Tibial nerve (tissue), 4 donors: ENCODE measurements around the gene THPO.

Experiments used
- EP300 ChIP-seq, 2 donors: sonication (generic); formaldehyde crosslinking; IDR thresholded peaks; one replicate each; pipeline ENCODE4 v1.6.1; 2017; ENCODE audit warnings: antibody characterized with exemption in 2 of 2, mild to moderate bottlenecking in 1 of 2
- TF ChIP-seq, protein P1 (sequence below), 5 experiments: fragments of 200-600 bp in 3 of 5; fragments of 450-650 bp in 2 of 5; sonication (generic) in 3 of 5; IDR thresholded peaks; one replicate each; pipeline ENCODE4 v1.5.1; 2016 to 2019; ENCODE audit warnings: antibody characterized with exemption in 5 of 5, mild to moderate bottlenecking in 3 of 5, moderate library complexity in 2 of 5

GRCh38 chr3:184362668-184363546, 15.1 kb downstream of the THPO start:
- TF ChIP-seq, protein P1, sequence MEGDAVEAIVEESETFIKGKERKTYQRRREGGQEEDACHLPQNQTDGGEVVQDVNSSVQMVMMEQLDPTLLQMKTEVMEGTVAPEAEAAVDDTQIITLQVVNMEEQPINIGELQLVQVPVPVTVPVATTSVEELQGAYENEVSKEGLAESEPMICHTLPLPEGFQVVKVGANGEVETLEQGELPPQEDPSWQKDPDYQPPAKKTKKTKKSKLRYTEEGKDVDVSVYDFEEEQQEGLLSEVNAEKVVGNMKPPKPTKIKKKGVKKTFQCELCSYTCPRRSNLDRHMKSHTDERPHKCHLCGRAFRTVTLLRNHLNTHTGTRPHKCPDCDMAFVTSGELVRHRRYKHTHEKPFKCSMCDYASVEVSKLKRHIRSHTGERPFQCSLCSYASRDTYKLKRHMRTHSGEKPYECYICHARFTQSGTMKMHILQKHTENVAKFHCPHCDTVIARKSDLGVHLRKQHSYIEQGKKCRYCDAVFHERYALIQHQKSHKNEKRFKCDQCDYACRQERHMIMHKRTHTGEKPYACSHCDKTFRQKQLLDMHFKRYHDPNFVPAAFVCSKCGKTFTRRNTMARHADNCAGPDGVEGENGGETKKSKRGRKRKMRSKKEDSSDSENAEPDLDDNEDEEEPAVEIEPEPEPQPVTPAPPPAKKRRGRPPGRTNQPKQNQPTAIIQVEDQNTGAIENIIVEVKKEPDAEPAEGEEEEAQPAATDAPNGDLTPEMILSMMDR (IDR thresholded peaks at IDR 0.05): peak; percentile 46 to 72 (median 53)
- TF ChIP-seq EP300 (IDR thresholded peaks at IDR 0.05): peak; percentile 64 to 95
